ENCODE data around the gene KCTD7.
"Not testable (repeated sequence)": the region's sequence is repeated elsewhere in the genome, so short reads cannot be mapped to it uniquely, and the experiment has no call there.

Gene KCTD7

DNA sequence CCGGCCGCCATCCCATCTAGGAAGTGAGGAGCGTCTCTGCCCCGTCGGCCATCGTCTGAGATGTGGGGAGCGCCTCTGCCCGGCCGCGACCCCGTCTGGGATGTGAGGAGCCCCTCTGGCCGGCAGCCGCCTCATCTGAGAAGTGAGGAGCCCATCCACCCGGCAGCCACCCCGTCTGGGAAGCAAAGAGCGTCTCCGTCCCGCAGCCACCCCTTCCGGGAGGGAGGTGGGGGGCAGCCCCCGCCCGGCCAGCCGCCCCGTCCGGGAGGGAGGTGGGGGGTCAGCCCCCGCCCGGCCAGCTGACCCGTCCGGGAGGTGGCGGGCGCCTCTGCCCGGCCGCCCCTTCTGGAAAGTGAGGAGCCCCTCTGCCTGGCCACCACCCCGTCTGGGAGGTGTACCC is 14.1 kb upstream of the KCTD7 start:
- in situ Hi-C loops (cut with MboI; ENCODE audit: low sequenced_read_pairs): not testable (repeated sequence)

- in situ Hi-C loops (cut with MboI; ENCODE audit: low sequenced_read_pairs): no loop called here
Measured at GRCh38 chr7:66615699-66616098, 13.0 kb upstream of the KCTD7 start.

GRCh38 chr7:66617295-66617694 is 11.4 kb upstream of the KCTD7 start:
- in situ Hi-C loops (cut with MboI; ENCODE audit: low sequenced_read_pairs): no loop called here

GRCh38 chr7:66619341-66619948 is 9.2 kb upstream of the KCTD7 start:
- in situ Hi-C loops (cut with MboI; ENCODE audit: low sequenced_read_pairs): not testable (repeated sequence)

GRCh38 chr7:66626331-66626934 is 2.2 kb upstream of the KCTD7 start:
- in situ Hi-C loops (cut with MboI; ENCODE audit: low sequenced_read_pairs): no loop called here

- in situ Hi-C loops (cut with MboI; ENCODE audit: low sequenced_read_pairs): no loop called here
Measured at GRCh38 chr7:66627151-66627681, 1.5 kb upstream of the KCTD7 start.

DNA sequence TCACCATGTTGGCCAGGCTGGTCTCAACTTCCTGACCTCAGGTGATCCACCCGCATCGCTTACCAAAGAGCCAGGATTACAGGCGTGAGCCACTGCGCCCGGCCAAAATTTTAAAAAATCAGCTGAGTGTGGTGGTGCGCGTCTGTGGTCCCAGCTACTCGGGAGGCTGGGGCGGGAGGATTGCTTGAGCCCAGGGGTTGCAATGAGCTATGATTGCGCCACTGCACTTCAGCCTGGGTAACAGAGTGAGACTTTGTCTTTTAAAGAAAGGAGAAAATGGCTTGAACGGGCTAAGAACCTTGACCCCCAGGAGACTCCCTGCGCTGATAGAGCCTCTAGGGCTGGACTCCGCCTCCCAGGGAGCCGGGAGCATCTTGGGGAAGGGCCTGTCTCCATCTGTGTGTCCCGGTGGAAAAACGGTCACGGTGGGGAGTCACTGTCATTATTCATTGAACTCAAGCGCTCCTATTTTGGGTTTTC is 760 bp upstream of the KCTD7 start:
- in situ Hi-C loops (cut with MboI; ENCODE audit: low sequenced_read_pairs): no loop called here

DNA sequence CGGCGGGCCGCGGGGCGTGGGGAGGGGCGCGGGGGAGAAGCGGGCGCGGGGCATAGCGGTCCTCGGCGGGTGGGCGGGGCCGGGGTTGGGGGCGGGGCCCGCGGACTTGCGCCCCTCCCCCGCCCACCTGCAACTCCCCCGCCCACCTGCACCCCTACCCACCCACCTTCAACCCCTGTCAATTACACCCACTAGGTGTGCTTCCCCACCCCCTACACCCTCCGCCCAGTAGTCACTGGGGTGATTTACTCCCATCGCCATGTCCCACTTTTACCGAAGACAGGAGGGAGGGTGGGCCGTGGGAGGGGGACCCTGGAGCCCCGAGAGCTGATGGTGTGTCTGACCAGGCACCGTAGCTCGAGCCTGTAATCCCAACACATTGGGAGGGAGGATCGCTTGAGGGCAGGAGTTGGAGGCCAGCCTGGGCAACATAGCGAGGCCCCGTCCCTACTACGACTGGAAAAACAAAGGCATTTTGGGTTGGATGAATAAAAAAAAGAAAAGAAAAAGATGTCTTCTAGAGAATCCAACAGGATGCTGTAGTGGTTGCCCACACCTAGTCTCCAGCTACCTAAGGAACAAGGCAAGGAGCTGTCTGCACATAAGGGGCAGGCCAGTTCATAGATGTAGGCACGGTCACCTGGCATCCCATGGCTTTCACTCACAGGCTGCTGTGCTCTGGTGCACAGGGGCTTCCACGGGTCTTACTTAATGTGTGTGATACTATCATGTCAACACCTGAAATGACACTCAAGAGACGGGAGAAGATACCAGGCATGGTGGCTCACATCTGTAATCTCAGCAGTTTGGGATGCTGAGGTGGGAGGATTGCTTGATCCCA is 761 bp downstream of the KCTD7 start:
- in situ Hi-C loops (cut with MboI; ENCODE audit: low sequenced_read_pairs): no loop called here

- in situ Hi-C loops (cut with MboI; ENCODE audit: low sequenced_read_pairs): no loop called here
Measured at GRCh38 chr7:66630531-66630930, 1.9 kb downstream of the KCTD7 start.

DNA sequence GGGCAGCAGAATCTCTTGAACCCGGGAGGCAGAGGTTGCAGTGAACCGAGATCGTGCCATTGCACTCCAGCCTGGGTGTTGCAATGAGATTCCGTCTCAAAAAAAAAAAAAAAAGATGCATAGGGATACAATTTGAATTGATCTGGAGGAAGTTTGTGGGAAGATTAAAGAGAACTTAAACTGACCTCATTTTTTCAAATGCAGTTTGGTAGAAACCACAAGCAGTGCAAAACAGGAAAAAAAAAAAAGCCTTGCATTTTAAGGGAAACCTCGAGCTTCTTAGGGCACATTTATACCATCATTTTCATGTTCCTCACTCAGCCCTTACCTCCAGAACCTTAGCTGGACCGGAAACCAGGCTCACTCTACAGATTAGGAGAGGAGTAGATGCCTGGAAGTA is 2.8 kb downstream of the KCTD7 start:
- in situ Hi-C loops (cut with MboI; ENCODE audit: low sequenced_read_pairs): no loop called here

- in situ Hi-C loops (cut with MboI; ENCODE audit: low sequenced_read_pairs): no loop called here
Measured at GRCh38 chr7:66634816-66635215, 6.1 kb downstream of the KCTD7 start.

- in situ Hi-C loops (cut with MboI; ENCODE audit: low sequenced_read_pairs): not testable (repeated sequence)
Measured at GRCh38 chr7:66635322-66635981, 6.8 kb downstream of the KCTD7 start.

- in situ Hi-C loops (cut with MboI; ENCODE audit: low sequenced_read_pairs): not testable (repeated sequence)
Measured at GRCh38 chr7:66635982-66636546, 7.4 kb downstream of the KCTD7 start.

GRCh38 chr7:66638309-66639099 is 9.8 kb downstream of the KCTD7 start:
- in situ Hi-C loops (cut with MboI; ENCODE audit: low sequenced_read_pairs): no loop called here

- in situ Hi-C loops (cut with MboI; ENCODE audit: low sequenced_read_pairs): no loop called here
Measured at GRCh38 chr7:66639773-66640172, 11.1 kb downstream of the KCTD7 start.

DNA sequence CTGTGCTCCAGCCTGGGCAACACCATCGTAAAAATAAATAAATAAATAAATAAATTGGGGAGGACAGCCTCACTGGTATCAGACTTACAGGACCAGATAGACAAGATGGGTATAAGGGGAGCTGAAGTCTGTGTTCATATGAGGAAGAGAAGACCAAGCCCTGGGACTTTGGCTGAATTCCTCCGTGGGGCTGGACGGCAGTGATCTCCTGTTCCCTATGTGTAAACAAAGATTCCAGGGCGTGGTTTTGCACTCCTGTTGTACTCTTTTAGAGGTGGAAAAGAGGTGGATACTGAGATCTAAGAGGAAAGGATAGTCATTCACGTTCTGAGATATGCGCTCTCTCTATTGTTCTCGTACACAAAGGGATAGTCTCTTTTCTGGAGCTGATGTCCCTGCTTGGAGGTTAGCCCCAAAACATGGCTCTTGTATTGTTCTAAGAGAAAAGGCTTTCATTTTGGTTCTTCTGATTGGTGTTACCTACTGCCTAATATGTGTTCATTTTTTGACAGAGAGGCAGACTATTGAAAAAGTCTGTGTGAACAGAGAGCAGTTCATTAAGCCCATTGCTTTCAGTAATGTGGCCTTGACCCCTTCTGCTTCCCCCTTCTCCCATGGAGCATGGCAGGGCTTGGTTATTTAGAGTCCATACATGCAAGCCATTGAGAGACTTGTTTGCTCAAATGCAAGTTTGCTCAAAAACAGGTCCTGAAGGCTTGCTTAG is 12.3 kb downstream of the KCTD7 start:
- in situ Hi-C loops (cut with MboI; ENCODE audit: low sequenced_read_pairs): no loop called here

DNA sequence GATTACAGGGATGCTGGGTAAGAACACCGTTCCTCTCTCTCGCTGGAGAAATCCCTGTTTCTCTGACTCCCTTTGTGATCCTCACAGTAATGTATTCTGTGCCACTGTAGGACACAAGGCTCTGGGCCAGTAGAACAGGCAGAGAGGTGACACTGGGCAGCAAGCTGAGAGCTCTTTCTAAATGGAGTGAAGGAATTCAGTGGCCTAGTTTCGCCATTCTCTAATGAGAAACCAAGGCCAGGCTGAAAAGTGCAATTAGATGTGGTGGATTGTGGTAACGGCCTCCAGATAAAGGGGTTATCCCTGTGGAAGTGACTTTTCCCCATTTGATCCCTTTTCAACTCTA is 12.8 kb downstream of the KCTD7 start:
- in situ Hi-C loops (cut with MboI; ENCODE audit: low sequenced_read_pairs): no loop called here

DNA sequence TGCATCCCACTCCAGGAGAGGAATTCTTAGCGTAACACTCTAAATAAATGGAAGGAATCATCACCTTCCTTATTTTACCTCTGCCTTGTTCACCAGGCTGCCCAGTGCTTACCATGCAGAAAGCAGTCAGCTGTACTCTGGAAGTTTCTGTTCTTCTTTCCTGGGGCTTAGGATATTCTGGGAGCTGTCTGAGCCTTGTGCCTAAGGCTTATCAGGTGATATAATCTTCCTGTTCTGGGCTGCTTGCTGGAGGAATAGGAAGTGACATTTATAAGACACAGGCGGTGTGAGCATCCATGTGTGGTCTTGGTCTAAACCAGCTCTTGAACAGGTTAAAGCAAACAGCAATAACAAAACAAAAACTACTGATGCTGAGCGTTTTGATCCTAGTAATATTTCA is 13.5 kb downstream of the KCTD7 start:
- in situ Hi-C loops (cut with MboI; ENCODE audit: low sequenced_read_pairs): no loop called here

DNA sequence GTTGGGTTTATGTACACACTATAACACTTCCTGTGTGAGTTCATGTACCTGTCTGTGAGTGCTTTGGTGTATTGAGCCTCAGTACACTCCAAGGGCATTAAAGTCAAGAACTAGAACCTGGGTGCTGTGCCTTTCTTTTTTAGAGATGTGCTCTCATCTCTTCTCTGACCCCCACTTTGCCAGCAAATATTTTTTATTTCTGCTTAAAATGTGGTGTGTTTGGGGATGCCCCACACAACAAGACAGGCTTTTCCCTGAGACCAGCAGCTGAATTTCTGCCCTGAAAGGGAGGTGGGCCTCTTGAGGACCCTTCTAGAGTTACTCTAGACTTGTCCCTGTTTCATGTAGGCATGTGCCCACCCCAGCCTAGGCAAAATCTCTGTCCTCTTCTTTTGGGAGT is 14.3 kb downstream of the KCTD7 start:
- in situ Hi-C loops (cut with MboI; ENCODE audit: low sequenced_read_pairs): no loop called here

- in situ Hi-C loops (cut with MboI; ENCODE audit: low sequenced_read_pairs): no loop called here
Measured at GRCh38 chr7:66643395-66643794, 14.7 kb downstream of the KCTD7 start.
